GM23248 (cell line): Measurements from ENCODE around the gene FBXW11.

ENCODE experiments used
- EZH2 ChIP-seq: fragments of 200-600 bp; sonication (generic); IDR thresholded peaks from 2 replicates; pipeline ENCODE4 v1.6.1; 2018; ENCODE audit warnings: antibody characterized with exemption, mild to moderate bottlenecking; ENCODE audit not compliant: insufficient read depth, poor library complexity, severe bottlenecking
- EZH2phosphoT487 ChIP-seq: fragments of 200-600 bp; sonication (generic); IDR thresholded peaks from 2 replicates; pipeline ENCODE4 v1.6.1; 2018; ENCODE audit warnings: antibody characterized with exemption, moderate library complexity, mild to moderate bottlenecking, low read depth; ENCODE audit not compliant: insufficient read depth

GRCh38 chr5:171945476-171945875 is 61.0 kb downstream of the FBXW11 start:
- no peak for TF ChIP-seq EZH2phosphoT487
- no peak for TF ChIP-seq EZH2
